HepG2 (cell line): Measurements from ENCODE around the gene NKPD1. TPM values are rescaled to one million over a fixed set of nuclear protein-coding genes. Genes with fewer than 3 reads are reported as not detected.

Source experiments
- ATAC-seq: fragments of 200-7000 bp; cut with Tn5 transposase; 3 replicates; pipeline ENCODE4 v1.9.1; 2020; ENCODE audit warnings: mild to moderate bottlenecking, moderate library complexity
- BruUV-seq: library from RNA; stranded (reverse); fragments of 400-500 nt; replicated peaks from 2 replicates; lab custom pipeline; 2021; lab: Mats Ljungman, UMichigan
- CTCF ChIA-PET: fragments of 300-600 bp; formaldehyde crosslinking; extraction: SDS; loops from one replicate; lab custom pipeline; 2021; ENCODE audit warnings: low total read pairs, inconsistent platforms, low intra/inter-chr PET ratio; lab: Yijun Ruan, JAX
- POLR2A ChIA-PET: fragments of 350-600 bp; sonication (Branson Sonifier 250); formaldehyde crosslinking; loops from one replicate; lab custom pipeline; 2020; ENCODE audit warnings: antibody characterized with exemption, inconsistent platforms; lab: Yijun Ruan, JAX
- DNase-seq: peaks from one replicate; pipeline ENCODE4 v3.0.0-alpha.2; 2015; ENCODE audit warnings: low spot score
- FAIRE-seq: peaks from 3 replicates; lab custom pipeline; 2011; peaks lifted over from hg19 to GRCh38; lab: Jason Lieb, UNC
- H2AFZ ChIP-seq: one replicate; pipeline ENCODE4 v1.6.1; 2011; ENCODE audit warnings: low read length, inconsistent platforms
- H3K27ac ChIP-seq: fragments of 300-600 bp; 3 replicates; pipeline ENCODE4 v1.8.0; 2011; ENCODE audit warnings: mixed run types, mild to moderate bottlenecking, mixed read lengths, low read length, inconsistent platforms; ENCODE audit not compliant: insufficient read depth; ENCODE audit errors: extremely low read length
- H3K27me3 ChIP-seq, 2 experiments: fragments of 200-600 bp in 1 of 2; 2 replicates in 1 of 2; 3 replicates in 1 of 2; pipeline versions ENCODE4 v1.6.0 to v1.8.0; 2011; ENCODE audit warnings: low read length in 2 of 2, mild to moderate bottlenecking in 2 of 2, moderate library complexity in 2 of 2, inconsistent platforms in 1 of 2; ENCODE audit not compliant: insufficient read depth in 2 of 2, control insufficient read depth in 1 of 2
- H3K36me3 ChIP-seq, 2 experiments: fragments of 200-600 bp in 1 of 2; replicated peaks in 1 of 2; 2 replicates in 1 of 2; 3 replicates in 1 of 2; pipeline versions ENCODE4 v1.5.1 to v1.8.0; 2011; ENCODE audit warnings: low read length in 2 of 2, inconsistent platforms in 1 of 2; ENCODE audit not compliant: insufficient read depth in 2 of 2, control insufficient read depth in 1 of 2
- H3K4me1 ChIP-seq: 2 replicates; pipeline ENCODE4 v1.5.1; 2012; ENCODE audit warnings: low read length, inconsistent platforms; ENCODE audit not compliant: insufficient read depth
- H3K4me2 ChIP-seq: 2 replicates; pipeline ENCODE4 v1.6.0; 2011; ENCODE audit warnings: low read depth, low read length, inconsistent platforms
- H3K4me3 ChIP-seq, 3 experiments: fragments of 200-600 bp in 1 of 3; sonication (generic), shearing (Covaris generic) in 1 of 3; replicated peaks in 1 of 3; 2 replicates each; pipeline ENCODE4 v1.5.1; 2011 to 2016; ENCODE audit warnings: low read length in 3 of 3, inconsistent platforms in 2 of 3, low read depth in 2 of 3, mild to moderate bottlenecking in 2 of 3, control low read depth in 1 of 3, mixed read lengths in 1 of 3; ENCODE audit not compliant: insufficient read depth in 1 of 3
- H3K79me2 ChIP-seq: one replicate; pipeline ENCODE4 v1.6.1; 2011; ENCODE audit warnings: low read length, inconsistent platforms; ENCODE audit not compliant: insufficient read depth
- H3K9ac ChIP-seq: 2 replicates; pipeline ENCODE4 v1.6.0; 2011; ENCODE audit warnings: mild to moderate bottlenecking, low read depth, low read length, inconsistent platforms; ENCODE audit not compliant: insufficient read depth
- H3K9me3 ChIP-seq: 2 replicates; pipeline ENCODE4 v1.5.1; 2012; ENCODE audit warnings: mild to moderate bottlenecking, low read length
- H4K20me1 ChIP-seq: 2 replicates; pipeline ENCODE4 v1.6.0; 2011; ENCODE audit warnings: inconsistent platforms, mild to moderate bottlenecking, low read length, moderate library complexity; ENCODE audit not compliant: insufficient read depth
- TP53 ChIP-seq: sonication (generic); formaldehyde crosslinking; conservative IDR thresholded peaks from 2 replicates; pipeline ENCODE4 v1.4.0; 2020; ENCODE audit warnings: missing genetic modification reagents
- ZBTB33 ChIP-seq: sonication (generic); formaldehyde crosslinking; IDR thresholded peaks from 2 replicates; pipeline ENCODE4 v1.4.0; 2020; ENCODE audit warnings: missing genetic modification reagents
- ZBTB40 ChIP-seq, 2 experiments: fragments of 450-650 bp in 1 of 2; sonication (generic) in 1 of 2; formaldehyde crosslinking in 1 of 2; IDR thresholded peaks; 2 replicates each; pipeline versions ENCODE4 v1.6.1 to v1.8.0; 2016 to 2022; ENCODE audit warnings: antibody characterized with exemption in 1 of 2, mild to moderate bottlenecking in 1 of 2, missing genetic modification reagents in 1 of 2
- WGBS: methylation state at CpG from one replicate; pipeline ENCODE4 v1.1.6; 2017; ENCODE audit warnings: low lambda C conversion rate; 5-methylcytosine and 5-hydroxymethylcytosine counted together
- in situ Hi-C: cut with HindIII; loops from 2 replicates; pipeline ENCODE4 v1.10.0; 2017; ENCODE audit warnings: low pct_unique_long_range_greater_than_20kb; ENCODE audit not compliant: extremely low pct_ligation_motif_present
- intact Hi-C: fragments of 100-400 bp; cut with micrococcal nuclease; formaldehyde crosslinking; loops from one replicate; pipeline ENCODE4 v1.10.0; 2022; ENCODE audit not compliant: unreplicated experiment
- polyA plus RNA-seq, 8 experiments: library from polyadenylated mRNA; depleted of rRNA in 3 of 8; stranded (reverse) in 7 of 8; unstranded in 1 of 8; fragments of >200 nt; fragmentation: Illumina TruSeq in 4 of 8; extraction: Trizol in 4 of 8; gene quantifications; 2 replicates each; pipeline versions ENCODE4 v1.2.1 to v1.2.3, GENCODE V29; 2011 to 2016; ENCODE audit warnings: low read depth in 4 of 8, missing spikeins in 1 of 8, mixed read lengths in 1 of 8; ENCODE audit not compliant: insufficient read depth in 1 of 8
- total RNA-seq, 5 experiments: library from RNA; depleted of rRNA; stranded (reverse); fragments of >200 nt; fragmentation: Illumina TruSeq; extraction: Trizol; gene quantifications; 2 replicates each; pipeline ENCODE4 v1.2.3, GENCODE V29; 2016; ENCODE audit warnings: low read depth in 1 of 5

NKPD1 gene
- total and polyA plus RNA-seq, 2 of the 13 experiments (the other 11 are each of a cell fraction or from before 2014, with no cell fraction given): 0.03 TPM; not detected in 1

GRCh38 chr19:45128146-45128545, 32.6 kb downstream of the NKPD1 start:
- FAIRE-seq: no peak
- H3K79me2 ChIP-seq: peaks cover 42% of the 10 kb centered on the region
- no peaks in the 10 kb centered on the region for H3K9me3 ChIP-seq

More at GRCh38 chr19:45128146-45128545, 32.6 kb downstream of the NKPD1 start:
- H3K4me1 ChIP-seq: peaks cover 36% of the 10 kb centered on the region
- intact Hi-C loops (loop anchor here (5.0 kb wide), 2 partner anchors 51 to 111 kb away; partner anchors contain the start of genes GEMIN7 and ZNF296), in situ Hi-C loops (loop anchor here (10.0 kb wide), 1 partner anchor 113 kb away; no protein-coding TSS in a partner anchor)
- ATAC-seq (no peak), DNase-seq (no peak)
- no peak overlapping the region for H3K4me2 ChIP-seq
- TF ChIP-seq TP53 (CRISPR knock-in tag) (no peak), ZBTB40 (IDR thresholded peaks at IDR 0.05) (peak; percentile 56), ZBTB40 (CRISPR knock-in tag; IDR thresholded peaks at IDR 0.05) (peak; percentile 97), ZBTB33 (peak; percentile 40; the same call in 1 of the 2 replicates)
- H3K27ac ChIP-seq: no peak overlapping the region
- WGBS: 83% methylated on average over 5 of the region's 5 CpGs
- BruUV-seq: no TSS peak
- POLR2A ChIA-PET: no interaction called here
- no peak overlapping the region for H3K9ac ChIP-seq
- CTCF ChIA-PET: no interaction called here
- peaks cover 23% of the 10 kb centered on the region; the same call in 1 of the 2 replicates for H4K20me1 ChIP-seq
- H3K36me3 ChIP-seq: peaks cover 9 to 19% of the 10 kb centered on the region in 2 experiments; a peak in 3 of 5 replicates
- H3K27me3 ChIP-seq: no peaks in the 10 kb centered on the region
- H3K4me3 ChIP-seq: no peak overlapping the region
- H2AFZ ChIP-seq: no peak overlapping the region
